Chondrocyte (in vitro differentiated cells): ENCODE measurements around the gene IBA57. TPM values are rescaled to one million over a fixed set of nuclear protein-coding genes. Genes with fewer than 3 reads are reported as not detected.

Experiments used
- DNase-seq: peaks from one replicate; pipeline ENCODE4 v3.0.0; 2021; ENCODE audit warnings: mixed read lengths, low spot score
- H3K27ac Mint-ChIP-seq: one replicate; pipeline ENCODE4 v1.8.0; 2021; ENCODE audit warnings: mild to moderate bottlenecking, moderate library complexity, mixed read lengths; ENCODE audit not compliant: unreplicated experiment
- H3K27me3 Mint-ChIP-seq: 2 replicates; pipeline ENCODE4 v1.8.0; 2021; ENCODE audit warnings: low read depth, mixed read lengths
- H3K36me3 Mint-ChIP-seq: 2 replicates; pipeline ENCODE4 v1.8.0; 2021; ENCODE audit warnings: low read depth, mixed read lengths
- H3K4me1 Mint-ChIP-seq: 2 replicates; pipeline ENCODE4 v1.8.0; 2021; ENCODE audit warnings: low read depth, mild to moderate bottlenecking, mixed read lengths
- H3K4me3 Mint-ChIP-seq: one replicate; pipeline ENCODE4 v1.8.0; 2021; ENCODE audit warnings: mild to moderate bottlenecking, moderate library complexity, mixed read lengths; ENCODE audit not compliant: unreplicated experiment
- H3K9me3 Mint-ChIP-seq: 2 replicates; pipeline ENCODE4 v1.8.0; 2021; ENCODE audit warnings: low read depth, mixed read lengths
- total RNA-seq: library from RNA; stranded (reverse); gene quantifications from 3 replicates; pipeline ENCODE4 v1.2.1, GENCODE V29; 2021
- TF ChIP-seq, protein P1 (sequence below): fragments of 200-600 bp; sonication (generic); IDR thresholded peaks from 2 replicates; pipeline ENCODE4 v1.5.0; 2021; ENCODE audit warnings: antibody characterized with exemption, mild to moderate bottlenecking, moderate library complexity

IBA57 gene
- total RNA-seq, 1 donor from 2014 or later: 5.2 TPM

DNA sequence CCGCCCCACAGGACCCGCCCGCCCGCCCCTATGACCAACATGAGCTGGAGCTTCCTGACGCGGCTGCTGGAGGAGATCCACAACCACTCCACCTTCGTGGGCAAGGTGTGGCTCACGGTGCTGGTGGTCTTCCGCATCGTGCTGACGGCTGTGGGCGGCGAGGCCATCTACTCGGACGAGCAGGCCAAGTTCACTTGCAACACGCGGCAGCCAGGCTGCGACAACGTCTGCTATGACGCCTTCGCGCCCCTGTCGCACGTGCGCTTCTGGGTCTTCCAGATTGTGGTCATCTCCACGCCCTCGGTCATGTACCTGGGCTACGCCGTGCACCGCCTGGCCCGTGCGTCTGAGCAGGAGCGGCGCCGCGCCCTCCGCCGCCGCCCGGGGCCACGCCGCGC lies 7.9 kb upstream of the IBA57 start:
- peak; percentile 73 for DNase-seq
- Mint-ChIP-seq H3K9me3 (no peaks in the 10 kb centered on the region), H3K27me3 (no peaks in the 10 kb centered on the region), H3K27ac (no peak overlapping the region), H3K4me1 (no peaks in the 10 kb centered on the region), H3K36me3 (no peaks in the 10 kb centered on the region), H3K4me3 (no peak overlapping the region)
- TF ChIP-seq, protein P1, sequence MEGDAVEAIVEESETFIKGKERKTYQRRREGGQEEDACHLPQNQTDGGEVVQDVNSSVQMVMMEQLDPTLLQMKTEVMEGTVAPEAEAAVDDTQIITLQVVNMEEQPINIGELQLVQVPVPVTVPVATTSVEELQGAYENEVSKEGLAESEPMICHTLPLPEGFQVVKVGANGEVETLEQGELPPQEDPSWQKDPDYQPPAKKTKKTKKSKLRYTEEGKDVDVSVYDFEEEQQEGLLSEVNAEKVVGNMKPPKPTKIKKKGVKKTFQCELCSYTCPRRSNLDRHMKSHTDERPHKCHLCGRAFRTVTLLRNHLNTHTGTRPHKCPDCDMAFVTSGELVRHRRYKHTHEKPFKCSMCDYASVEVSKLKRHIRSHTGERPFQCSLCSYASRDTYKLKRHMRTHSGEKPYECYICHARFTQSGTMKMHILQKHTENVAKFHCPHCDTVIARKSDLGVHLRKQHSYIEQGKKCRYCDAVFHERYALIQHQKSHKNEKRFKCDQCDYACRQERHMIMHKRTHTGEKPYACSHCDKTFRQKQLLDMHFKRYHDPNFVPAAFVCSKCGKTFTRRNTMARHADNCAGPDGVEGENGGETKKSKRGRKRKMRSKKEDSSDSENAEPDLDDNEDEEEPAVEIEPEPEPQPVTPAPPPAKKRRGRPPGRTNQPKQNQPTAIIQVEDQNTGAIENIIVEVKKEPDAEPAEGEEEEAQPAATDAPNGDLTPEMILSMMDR: no peak

DNA sequence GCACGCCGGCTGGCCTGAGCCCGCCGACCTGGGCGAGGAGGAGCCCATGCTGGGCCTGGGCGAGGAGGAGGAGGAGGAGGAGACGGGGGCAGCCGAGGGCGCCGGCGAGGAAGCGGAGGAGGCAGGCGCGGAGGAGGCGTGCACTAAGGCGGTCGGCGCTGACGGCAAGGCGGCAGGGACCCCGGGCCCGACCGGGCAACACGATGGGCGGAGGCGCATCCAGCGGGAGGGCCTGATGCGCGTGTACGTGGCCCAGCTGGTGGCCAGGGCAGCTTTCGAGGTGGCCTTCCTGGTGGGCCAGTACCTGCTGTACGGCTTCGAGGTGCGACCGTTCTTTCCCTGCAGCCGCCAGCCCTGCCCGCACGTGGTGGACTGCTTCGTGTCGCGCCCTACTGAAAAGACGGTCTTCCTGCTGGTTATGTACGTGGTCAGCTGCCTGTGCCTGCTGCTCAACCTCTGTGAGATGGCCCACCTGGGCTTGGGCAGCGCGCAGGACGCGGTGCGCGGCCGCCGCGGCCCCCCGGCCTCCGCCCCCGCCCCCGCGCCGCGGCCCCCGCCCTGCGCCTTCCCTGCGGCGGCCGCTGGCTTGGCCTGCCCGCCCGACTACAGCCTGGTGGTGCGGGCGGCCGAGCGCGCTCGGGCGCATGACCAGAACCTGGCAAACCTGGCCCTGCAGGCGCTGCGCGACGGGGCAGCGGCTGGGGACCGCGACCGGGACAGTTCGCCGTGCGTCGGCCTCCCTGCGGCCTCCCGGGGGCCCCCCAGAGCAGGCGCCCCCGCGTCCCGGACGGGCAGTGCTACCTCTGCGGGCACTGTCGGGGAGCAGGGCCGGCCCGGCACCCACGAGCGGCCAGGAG lies 7.2 kb upstream of the IBA57 start:
- TF ChIP-seq, protein P1: no peak
- no peaks in the 10 kb centered on the region for H3K9me3 Mint-ChIP-seq
- no peaks in the 10 kb centered on the region for H3K36me3 Mint-ChIP-seq
- no peak overlapping the region for H3K27ac Mint-ChIP-seq
- H3K4me1 Mint-ChIP-seq: peaks cover 3% of the 10 kb centered on the region
- H3K4me3 Mint-ChIP-seq: no peak overlapping the region
- no peaks in the 10 kb centered on the region for H3K27me3 Mint-ChIP-seq
- peak; percentile 87 for DNase-seq

DNA sequence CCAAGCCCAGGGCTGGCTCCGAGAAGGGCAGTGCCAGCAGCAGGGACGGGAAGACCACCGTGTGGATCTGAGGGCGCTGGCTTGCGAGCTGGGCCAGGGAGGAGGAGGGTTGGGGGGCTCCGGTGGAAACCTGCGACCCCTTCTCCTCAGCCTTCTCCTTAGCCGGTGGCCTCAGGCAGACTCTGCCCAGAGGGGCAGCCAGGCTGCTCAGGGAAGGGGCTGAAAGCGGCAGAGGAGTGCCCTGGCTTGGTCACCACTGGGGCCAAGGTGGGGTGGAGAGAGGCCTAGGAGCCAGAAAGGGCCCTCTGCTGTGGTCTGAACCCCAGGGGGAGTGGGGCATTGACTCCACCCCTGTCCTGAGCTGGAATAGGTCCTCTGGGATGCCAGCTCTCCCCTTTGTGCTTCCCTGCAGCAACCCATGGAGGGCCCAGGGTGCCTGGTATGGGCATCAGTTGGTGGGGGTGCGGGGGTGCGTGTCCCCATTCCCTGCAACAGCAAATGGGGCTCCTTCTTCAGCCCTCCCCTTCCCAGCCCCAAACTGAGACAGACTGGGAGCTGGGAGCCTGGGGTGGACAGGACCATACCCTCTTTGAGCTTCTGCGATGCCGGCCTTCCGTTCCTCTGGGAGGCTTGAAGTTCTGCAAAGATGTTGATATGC lies 6.5 kb upstream of the IBA57 start:
- Mint-ChIP-seq H3K4me1 (peaks cover 6% of the 10 kb centered on the region), H3K36me3 (no peaks in the 10 kb centered on the region), H3K4me3 (no peak overlapping the region), H3K27me3 (no peaks in the 10 kb centered on the region), H3K27ac (no peak overlapping the region), H3K9me3 (no peaks in the 10 kb centered on the region)
- DNase-seq: no peak
- TF ChIP-seq, protein P1: no peak

DNA sequence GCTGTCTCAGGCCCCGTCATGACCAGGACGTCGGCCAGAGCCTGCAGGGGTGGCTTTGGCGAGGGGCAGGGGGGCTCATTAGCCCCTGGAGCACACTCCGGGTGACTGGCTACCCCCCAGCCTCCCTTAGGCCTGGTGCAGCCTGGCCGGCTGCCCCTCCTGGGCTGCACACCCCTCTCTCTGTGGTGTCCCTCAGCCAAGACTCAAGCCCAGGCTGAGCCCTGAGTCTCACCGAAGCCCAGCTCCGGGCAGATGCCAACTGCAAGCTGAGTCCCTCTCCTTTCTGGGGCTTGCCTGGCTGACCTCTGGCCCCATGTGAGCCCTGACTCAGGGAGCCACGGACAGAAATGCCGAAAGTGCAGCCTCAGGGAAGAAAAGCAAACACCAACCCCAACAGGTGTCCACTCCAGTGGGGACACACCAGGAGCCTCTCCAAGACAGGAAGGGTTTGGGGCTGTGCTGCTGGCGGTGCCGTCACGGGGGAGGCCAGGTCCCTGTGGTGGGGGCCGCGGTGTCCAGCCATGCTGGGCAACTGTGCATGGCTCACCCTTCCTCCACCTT lies 5.3 kb upstream of the IBA57 start:
- H3K4me3 Mint-ChIP-seq: no peak overlapping the region
- H3K9me3 Mint-ChIP-seq: no peaks in the 10 kb centered on the region

DNA sequence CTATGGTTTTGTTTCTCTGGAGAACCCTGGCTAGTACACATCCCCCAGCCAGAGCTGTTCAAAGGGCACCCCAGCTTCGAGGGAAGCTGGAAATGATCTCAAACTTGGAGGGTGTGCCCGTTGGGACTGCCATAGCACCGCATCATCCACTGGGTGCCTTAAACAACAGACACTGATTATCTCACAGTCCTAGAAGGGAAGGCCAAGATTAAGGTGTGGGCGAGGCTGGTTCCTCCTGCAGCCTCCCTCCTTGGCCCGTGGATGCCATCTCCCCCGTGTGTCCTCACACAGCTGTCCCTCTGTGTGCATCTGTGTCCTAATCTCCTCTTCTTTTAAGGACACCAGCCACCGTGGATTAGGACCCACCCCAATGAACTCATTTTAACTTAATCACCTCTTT lies 4.2 kb upstream of the IBA57 start:
- TF ChIP-seq, protein P1: no peak
- H3K27ac Mint-ChIP-seq: no peak overlapping the region
- no peaks in the 10 kb centered on the region for H3K9me3 Mint-ChIP-seq
- H3K4me3 Mint-ChIP-seq: no peak overlapping the region
- peaks cover 17% of the 10 kb centered on the region for H3K4me1 Mint-ChIP-seq
- no peaks in the 10 kb centered on the region for H3K27me3 Mint-ChIP-seq
- H3K36me3 Mint-ChIP-seq: no peaks in the 10 kb centered on the region
- no peak for DNase-seq

More for the DNA sequence above, 5.3 kb upstream of the IBA57 start:
- TF ChIP-seq, protein P1: no peak
- Mint-ChIP-seq H3K36me3 (no peaks in the 10 kb centered on the region), H3K27ac (no peak overlapping the region), H3K4me1 (peaks cover 17% of the 10 kb centered on the region), H3K27me3 (no peaks in the 10 kb centered on the region)
- no peak for DNase-seq
